Activated CD8-positive, alpha-beta memory T cell treated with anti-CD3 and anti-CD28 coated beads for 4 hours (primary cell): ENCODE measurements around the gene WASHC4.
A peak's percentile ranks its signal among the peaks of the same experiment; 100 is the strongest.

Experiments
- DNase-seq, 2 donors: peaks; one replicate each; pipeline ENCODE4 v3.0.0-alpha.2; 2020; ENCODE audit warnings: low read depth in 2 of 2

The WASHC4 gene, protein sequence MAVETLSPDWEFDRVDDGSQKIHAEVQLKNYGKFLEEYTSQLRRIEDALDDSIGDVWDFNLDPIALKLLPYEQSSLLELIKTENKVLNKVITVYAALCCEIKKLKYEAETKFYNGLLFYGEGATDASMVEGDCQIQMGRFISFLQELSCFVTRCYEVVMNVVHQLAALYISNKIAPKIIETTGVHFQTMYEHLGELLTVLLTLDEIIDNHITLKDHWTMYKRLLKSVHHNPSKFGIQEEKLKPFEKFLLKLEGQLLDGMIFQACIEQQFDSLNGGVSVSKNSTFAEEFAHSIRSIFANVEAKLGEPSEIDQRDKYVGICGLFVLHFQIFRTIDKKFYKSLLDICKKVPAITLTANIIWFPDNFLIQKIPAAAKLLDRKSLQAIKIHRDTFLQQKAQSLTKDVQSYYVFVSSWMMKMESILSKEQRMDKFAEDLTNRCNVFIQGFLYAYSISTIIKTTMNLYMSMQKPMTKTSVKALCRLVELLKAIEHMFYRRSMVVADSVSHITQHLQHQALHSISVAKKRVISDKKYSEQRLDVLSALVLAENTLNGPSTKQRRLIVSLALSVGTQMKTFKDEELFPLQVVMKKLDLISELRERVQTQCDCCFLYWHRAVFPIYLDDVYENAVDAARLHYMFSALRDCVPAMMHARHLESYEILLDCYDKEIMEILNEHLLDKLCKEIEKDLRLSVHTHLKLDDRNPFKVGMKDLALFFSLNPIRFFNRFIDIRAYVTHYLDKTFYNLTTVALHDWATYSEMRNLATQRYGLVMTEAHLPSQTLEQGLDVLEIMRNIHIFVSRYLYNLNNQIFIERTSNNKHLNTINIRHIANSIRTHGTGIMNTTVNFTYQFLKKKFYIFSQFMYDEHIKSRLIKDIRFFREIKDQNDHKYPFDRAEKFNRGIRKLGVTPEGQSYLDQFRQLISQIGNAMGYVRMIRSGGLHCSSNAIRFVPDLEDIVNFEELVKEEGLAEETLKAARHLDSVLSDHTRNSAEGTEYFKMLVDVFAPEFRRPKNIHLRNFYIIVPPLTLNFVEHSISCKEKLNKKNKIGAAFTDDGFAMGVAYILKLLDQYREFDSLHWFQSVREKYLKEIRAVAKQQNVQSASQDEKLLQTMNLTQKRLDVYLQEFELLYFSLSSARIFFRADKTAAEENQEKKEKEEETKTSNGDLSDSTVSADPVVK

DNA sequence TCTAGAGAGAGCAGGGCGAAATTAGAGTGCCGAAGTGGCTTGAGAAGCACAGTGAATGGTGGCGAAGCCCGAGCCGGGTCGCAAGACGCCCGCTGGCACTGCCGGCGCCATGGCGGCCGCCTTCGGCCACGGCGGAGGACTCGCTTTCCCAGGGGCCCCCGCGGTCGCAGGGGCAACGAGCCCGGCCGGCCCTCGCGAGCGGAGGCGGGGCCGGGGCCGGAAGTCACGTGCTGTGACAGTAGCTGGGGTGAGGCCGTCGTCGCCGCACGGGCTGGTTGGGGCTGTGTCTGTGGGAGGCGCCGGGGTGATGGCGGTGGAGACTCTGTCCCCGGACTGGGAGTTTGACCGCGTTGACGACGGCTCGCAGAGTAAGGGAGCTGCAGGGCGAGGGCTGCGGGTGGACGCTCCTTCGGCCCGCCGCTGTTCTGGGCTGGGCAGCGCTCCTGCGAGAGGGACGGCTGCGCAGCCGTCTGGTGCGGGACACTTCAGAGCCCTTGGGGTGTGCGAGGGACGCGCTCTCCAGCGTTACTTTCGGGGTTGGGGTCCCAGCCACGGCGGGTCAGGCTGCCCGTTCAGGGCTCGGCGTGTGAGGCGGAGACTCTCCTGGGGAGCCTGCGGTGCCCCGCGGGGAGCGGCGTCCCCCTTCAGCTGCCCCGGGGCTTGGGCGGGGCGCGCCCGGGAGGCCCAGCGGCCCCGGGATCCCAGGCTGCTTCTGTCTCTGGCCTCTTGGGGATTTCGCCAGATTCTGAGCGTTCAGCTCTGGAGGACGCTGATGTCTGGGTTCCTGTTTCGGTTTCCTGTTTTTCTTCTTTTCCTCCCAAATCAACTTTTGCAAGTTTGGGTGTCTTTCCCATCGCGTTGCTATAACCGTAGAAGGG, at the start of gene WASHC4:
WASHC4 (plus strand) TSS at position 238 of the 878 bp plus-strand sequence; CDS start at position 308, 70 bp downstream.
- DNase-seq: peak; percentile 83 to 89

DNA sequence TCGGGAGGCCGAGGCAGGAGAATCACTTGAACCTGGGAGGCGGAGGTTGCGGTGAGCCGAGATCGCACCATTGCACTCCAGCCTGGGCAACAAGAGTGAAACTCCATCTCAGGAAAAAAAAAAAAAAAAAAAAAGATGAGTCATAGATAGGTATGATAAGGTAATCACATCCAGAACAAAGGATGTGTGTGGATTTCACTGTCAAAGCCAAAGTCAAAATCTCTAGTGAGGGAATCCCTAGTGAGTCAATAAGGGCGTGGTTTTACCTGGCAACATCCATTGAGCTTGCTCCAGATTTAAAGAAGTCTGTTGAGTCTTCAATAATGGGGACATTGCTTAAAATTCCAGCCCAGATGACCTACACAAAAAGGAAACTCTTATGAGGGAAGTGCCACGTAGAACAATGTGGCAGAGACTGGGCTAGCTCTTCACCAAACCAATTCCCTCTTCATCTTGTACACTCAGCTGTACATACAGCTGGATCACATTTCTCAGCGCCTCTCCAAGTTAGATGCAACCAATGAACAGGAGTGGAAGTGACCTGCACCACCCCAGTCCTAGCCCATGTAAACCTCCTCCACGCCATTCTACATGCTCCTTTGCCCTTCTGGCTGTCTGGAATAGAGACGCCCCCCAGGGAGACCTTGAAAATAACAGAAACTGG, 46.7 kb upstream of the WASHC4 start:
- no peak for DNase-seq

DNA sequence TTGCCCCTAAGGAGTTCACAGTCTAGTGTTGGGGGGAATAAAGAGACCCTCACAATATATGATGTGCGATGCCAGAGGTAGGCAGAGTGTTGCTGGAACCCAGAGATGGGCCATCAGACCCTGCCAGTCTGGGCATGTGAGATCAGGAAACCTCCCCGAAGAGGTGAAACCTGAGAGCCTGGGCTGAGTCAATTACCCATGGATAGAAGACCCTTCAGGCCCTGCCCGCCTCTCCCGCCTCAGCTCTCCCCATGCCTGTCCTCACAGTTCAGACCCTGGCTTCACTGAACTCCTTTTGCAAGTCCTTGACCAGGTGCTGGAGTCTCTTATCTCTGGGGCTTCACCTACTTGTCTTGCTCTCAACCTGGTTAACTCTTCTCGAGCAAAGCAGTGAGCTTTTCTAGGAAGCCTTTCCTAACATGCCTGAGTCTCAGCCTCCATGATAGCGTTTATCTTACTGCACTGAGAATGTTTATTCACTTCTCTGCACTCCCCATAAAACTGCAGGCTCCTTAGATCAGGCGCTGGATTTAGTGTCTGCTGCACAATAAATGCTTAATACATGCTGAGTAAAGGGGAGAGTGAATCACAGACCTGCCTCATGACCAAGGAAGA, 42.9 kb upstream of the WASHC4 start:
- DNase-seq: no peak

DNA sequence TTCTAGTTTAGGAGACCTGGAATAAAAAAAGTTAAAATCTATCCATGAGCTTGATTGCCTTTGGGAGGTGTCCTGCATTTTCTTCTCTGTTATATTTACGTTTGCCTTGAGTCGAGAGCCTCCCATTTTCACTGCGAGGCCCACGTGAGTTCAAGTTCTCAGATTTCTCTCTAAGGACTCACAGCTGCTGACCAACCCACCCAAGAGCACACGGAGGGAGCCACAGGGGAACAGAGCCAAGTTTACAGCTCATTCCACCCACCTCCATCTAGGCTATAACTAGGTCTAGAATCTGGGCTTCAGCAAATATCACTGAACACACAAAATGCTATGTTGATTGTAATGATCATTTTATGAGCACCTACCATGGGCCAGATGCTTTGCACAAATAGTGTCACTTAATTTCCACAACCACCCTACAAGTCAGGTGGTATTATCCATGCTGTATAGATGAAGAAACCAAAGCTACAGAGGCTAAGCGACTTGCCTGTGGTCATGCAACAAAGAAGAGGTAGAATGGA, 40.0 kb upstream of the WASHC4 start:
- DNase-seq: no peak

DNA sequence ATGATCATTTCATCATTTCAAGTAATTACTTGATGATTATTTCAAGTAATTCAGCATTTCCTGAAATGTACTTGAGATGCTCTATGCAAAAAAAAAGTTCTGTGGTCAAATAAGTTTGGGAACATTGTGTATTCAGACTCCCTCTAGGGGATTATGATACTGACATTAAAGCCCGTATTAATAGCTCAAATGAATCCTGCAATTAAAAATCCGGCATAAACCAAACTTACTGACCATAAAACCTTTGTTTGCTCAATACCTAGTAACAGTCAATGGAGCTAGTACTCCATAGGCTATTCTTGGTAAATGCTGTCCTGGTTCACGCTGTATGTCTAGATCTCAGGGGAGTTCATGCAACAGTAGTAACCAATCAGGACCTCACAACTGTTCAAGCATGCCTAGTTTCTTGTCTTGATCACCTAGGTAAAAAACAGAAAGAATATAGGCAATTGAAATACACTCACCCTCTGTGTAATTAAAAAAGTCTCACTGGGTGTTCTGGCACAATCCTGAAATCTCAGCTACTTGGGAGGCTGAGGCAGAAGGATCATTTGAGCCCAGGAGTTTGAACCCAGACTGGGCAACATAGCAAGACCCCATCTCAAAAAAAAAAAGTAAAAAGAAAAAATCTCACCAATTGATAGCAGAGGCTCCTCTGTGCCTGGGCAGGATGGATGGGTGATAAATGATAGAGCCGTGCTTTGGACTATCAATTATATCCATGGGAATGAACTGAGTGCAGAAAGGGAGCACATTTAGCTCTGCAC, 37.4 kb upstream of the WASHC4 start:
- DNase-seq: no peak

DNA sequence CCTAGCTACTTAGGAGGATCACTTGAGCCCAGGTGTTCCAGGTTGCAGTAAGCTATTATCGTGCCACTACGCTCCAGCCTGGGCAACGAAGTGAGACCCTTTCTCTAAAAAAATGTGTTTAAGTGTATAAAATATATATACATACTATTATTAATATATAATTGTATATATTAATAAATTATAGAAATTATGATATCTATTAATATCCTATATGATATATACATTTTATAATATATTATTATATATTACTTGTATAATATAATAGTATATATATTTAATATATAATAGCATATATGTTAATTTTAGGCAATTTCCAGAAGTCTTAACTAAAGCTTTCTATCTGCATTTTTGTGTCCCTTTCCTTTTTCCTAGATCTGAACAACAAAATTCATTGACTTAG, 35.5 kb upstream of the WASHC4 start:
- no peak for DNase-seq

DNA sequence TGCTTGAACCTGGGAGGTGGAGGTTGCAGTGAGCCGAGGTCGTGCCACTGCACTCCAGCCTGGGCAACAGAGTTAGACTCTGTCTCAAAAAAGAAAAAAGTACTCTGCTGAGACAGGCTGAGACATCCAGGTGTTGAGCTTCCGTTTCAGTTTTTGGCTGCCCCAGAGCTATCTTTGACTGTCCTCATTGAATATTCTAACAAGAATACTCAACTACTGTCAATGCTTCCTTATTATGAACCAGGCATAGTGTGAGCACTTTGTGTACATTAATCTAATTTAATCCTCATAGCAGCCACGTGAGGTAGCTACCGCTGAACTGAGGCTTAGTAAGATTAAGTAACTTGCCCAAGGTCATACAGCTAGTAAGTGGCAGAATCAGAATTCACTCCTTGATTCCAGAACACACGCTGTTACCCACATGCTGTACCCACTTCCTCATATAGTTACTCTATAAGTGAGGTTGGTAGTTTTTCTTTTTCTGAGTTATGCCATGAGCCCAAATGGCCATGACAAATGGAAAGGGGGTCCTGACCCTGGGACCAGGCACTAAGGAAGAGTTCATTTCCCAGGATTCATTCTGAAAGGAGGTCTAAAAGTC, 34.5 kb upstream of the WASHC4 start:
- no peak for DNase-seq

DNA sequence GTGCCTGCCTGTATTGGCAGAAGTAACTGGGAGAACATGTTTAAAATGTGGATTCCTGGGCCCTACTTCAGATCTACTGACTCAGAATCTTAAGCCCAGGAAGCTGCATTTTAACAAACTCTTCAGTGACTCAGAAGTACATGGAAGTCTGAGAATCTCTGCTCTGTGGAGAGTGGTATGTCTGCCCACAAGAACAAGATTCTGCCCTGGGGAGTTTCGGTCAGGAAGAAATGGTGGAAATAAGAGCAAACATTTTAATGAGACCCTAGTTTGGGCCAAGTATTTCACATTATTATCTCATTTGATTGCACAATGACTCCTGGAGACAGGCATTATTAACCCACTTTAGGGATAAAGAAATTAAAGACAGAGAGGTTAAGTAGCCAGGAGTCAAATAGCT, 31.4 kb upstream of the WASHC4 start:
- DNase-seq: no peak

DNA sequence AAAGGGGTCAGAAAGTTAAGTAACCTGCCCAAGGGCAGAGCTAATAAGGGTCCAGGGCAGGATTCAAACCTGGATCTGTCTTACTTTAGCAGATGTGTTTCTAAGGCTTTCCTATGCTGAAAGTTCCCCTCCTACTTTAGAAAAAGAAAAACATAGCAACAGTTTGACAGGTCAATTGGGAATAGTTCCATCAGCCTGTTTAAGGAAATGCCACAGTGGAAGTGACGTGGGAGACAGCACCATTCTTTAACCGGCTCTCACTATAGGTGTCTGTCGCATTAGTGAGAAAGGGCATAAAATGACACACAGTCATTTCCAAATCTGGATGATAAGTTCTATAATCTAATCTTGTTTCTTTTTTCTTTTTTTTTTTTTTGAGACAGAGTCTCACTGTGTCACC, 30.6 kb upstream of the WASHC4 start:
- no peak for DNase-seq

DNA sequence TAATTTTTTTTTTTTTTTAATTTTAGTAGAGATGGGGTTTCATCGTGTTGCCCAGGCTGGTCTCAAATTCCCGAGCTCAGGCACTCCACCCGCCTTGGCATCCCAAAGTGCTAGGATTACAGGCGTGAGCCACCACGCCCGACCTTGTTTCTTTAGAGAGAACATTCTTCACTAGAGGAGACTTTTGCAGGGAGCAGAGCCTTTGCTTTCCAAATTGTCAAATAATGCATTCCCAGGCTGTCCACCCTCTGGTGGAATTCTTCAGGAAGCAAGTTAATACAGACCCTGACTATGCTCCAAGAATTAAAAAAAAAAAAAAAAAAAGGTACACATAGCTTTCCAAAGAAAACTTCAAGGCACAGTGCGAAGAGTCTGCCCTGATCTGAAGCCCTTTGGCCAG, 30.1 kb upstream of the WASHC4 start:
- DNase-seq: no peak

DNA sequence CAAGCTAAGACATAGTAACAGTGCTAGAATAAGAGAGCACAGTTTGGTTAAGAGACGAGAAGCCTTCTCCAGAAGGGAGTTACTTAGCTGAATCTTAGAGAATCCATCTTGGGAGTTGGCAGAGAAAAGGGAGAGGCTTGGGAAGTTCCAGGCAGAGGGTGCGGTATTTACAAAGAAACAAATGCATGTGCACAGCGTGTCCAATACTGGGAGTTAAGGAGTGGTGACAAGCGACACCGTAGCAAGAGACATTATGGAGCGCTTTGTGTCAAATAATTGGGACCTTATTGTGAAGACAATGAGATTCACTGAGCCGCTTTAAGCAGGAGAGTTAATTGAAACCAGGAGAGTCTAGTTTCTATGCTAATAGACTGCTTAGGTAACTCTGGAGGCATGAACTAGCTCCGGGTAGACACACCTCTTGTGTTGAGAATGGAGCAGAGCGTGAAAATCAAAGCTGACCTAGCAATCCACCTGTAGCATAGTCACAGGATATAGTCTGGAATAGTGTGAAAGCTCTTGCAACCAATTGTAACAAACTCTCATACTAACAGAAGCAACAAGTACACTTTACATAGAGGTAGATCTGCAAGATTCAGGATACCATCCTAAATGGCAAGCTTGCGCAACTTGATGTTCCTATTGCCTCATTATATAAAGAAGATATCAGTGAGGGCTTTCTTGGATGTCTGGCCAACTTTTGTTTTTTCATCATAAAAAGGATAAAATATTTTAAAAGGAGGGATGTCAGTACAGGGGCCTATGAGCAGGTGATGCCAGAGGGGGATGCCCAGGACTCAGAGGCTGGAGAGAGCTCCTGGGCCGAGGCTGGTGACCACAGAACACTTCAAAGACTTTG, 28.6 kb upstream of the WASHC4 start:
- DNase-seq: no peak

DNA sequence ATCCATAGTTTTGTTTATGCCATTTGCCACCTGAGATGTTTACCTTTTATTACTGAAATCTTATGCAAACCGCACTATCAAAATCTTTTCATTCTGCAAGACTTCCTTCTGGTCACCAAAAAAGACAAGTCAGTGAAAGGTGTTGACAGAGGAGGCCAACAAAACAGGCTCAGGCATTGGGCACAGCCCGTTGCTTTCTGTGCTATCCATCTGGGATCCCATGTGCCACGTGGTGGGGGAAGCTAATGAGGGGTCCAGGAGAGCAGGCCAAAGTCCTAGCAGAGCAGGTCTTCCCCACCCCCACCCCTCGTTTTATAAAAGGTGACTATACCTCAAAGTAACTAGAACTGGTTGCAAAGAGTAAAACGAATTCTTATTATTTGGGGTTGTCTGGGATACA, 24.5 kb upstream of the WASHC4 start:
- DNase-seq: no peak

DNA sequence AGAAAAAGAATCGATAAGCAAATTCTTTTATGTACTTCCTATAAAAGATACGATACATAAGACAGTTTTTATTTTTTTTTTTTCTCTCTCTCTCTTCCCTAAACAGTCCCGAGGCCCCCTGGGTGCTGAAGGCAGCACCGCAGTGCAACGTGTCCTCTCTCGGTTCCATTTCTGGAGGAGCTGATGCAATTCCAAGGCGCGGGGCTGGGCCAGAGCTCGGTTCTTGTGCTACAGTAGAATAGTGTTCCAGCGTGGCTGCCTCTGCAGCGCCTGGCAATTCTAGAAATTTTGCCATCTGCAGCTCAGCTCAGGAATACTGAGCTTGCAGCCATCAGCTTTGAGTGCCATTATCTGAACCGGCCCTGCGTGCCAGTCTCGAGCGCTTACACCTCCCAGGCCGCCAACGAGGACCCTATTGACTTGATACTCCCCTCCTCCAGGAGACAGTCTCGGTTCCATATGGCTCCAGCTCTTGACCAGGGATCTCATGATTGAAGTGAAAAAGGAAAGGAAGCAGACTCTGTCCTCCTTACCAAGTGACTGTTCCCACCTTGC, 23.9 kb upstream of the WASHC4 start:
- DNase-seq: no peak

DNA sequence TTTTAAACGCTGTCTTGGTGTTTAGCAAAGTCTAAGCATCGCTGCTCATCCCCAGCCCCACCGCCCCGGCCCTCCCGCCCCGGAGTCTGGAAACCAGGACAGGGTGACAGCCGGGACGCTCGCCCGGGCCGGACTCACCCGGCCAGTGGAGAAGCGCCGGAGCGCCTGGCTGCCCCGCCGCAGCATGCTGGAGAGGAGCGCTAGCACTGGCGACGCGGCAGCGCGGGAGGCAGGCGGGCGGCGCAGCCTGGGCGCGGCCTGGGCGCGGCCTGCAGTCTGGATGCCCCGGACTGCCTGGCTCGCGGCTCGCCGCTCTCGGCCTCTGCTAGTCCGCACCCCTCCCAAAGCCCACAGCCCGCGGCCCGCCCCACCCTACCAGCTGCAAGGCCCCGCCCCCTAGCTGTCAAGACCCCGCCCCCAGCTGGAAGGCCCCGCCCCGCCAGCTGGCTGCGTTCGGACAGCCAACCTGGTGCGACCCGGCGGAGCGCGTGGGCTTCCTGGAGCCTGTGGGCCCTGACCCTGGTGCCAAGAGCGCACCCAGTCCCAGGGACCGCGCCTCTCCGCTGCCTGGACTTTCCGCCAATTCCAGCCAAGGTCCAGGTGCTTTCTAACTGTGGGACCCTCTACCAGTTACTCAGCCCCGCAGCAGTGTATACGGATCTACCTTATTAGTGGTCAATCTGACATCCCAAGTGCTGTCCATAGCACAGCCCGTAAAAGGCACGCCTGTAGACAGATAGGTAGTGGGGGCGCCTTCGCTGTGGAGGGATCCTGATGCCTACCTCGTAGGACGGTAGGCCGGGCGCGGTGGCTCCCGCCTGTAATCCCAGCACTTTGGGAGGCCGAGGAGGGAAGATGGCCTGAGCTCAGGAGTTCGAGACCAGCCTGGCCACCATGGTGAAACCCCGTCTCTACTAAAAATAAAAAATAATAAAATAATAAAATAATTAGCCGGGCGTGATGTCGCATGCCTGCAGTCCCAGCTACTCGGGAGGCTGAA, 23.0 kb upstream of the WASHC4 start, which contains the start of gene ALDH1L2:
ALDH1L2 (minus strand) TSS at position 208 of the 1,000 bp plus-strand sequence; CDS start at position 186, 22 bp downstream.
- DNase-seq: no peak

DNA sequence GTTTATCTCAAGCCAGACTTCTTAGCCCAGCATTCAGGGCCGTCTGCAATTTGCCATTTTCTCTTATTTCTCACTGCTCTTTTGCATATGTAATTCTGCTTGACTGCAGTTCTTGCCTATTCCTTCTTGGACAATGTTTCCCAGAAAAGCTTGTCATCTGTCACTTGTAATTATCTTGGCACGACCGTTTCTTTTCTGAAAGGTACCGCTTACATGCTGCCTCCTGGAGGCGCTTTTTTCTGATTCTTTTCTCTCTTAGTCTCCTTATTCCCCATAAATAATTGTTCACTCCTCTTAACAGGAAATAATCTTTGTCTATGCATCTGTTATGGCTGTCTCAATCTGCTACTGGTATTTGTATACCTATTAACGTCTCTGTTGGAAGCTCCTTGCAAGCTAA, 22.0 kb upstream of the WASHC4 start:
- DNase-seq: no peak

DNA sequence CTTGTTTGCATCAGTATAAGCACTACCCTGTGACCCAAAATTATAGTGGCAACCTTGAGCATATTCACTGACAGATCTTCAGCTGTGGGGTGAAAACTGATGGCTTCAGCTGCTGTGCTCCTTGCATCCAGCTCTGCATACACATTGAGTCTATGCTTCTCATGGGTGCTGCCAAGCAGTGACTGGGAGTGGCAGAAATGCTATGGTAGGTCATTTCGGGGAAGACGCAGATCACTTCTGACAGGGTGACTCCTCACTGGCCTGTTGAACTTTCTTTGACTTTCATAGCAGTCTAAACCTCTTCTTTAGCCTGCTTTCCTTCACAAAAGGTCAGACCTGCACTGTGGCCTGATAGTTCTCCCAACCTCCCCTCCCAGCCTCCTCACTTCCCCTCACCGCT, 17.7 kb upstream of the WASHC4 start:
- DNase-seq: no peak
